Effector memory CD8-positive, alpha-beta T cell (primary cell): ENCODE measurements around the gene SRGAP3.

Experiments used
- ATAC-seq: fragments of 150-1000 bp; cut with Tn5 transposase; replicated peaks from 2 replicates; pipeline ENCODE4 v1.10.0; 2021; ENCODE audit warnings: mild to moderate bottlenecking, moderate library complexity
- DNase-seq, 3 experiments: peaks; one replicate each; pipeline ENCODE4 v3.0.0; 2021
- H3K27ac Mint-ChIP-seq, 2 donors: one replicate each; pipeline ENCODE4 v1.8.0; 2022; ENCODE audit warnings: mild to moderate bottlenecking in 2 of 2, mixed read lengths in 2 of 2, moderate library complexity in 2 of 2
- H3K27me3 Mint-ChIP-seq, 2 donors: one replicate each; pipeline ENCODE4 v1.8.0; 2022; ENCODE audit warnings: mixed read lengths in 2 of 2
- H3K36me3 Mint-ChIP-seq: one replicate; pipeline ENCODE4 v1.8.0; 2022; ENCODE audit warnings: mild to moderate bottlenecking, moderate library complexity, mixed read lengths; ENCODE audit not compliant: insufficient read depth
- H3K4me1 Mint-ChIP-seq, 2 donors: one replicate each; pipeline ENCODE4 v1.8.0; 2022; ENCODE audit warnings: low read depth in 2 of 2, mixed read lengths in 2 of 2
- H3K4me3 Mint-ChIP-seq, 2 donors: one replicate each; pipeline ENCODE4 v1.8.0; 2022; ENCODE audit warnings: mild to moderate bottlenecking in 2 of 2, mixed read lengths in 2 of 2, moderate library complexity in 2 of 2
- H3K9me3 Mint-ChIP-seq, 2 donors: one replicate each; pipeline ENCODE4 v1.8.0; 2022; ENCODE audit warnings: mixed read lengths in 2 of 2

Gene SRGAP3

GRCh38 chr3:9026320-9027045 is 223.0 kb downstream of the SRGAP3 start:
- no peaks in the 10 kb centered on the region for H3K9me3 Mint-ChIP-seq
- H3K4me3 Mint-ChIP-seq, result no peak overlapping the region
- H3K4me1 Mint-ChIP-seq, result no peaks in the 10 kb centered on the region
- H3K27ac Mint-ChIP-seq, result no peak overlapping the region
- ATAC-seq (no peak), DNase-seq (no peak)
- no peaks in the 10 kb centered on the region for H3K36me3 Mint-ChIP-seq
- peaks cover 3 to 11% of the 10 kb centered on the region in 2 donors for H3K27me3 Mint-ChIP-seq

- ATAC-seq, result no peak
- H3K9me3 Mint-ChIP-seq, result no peaks in the 10 kb centered on the region
- H3K27me3 Mint-ChIP-seq, result peaks cover 0 to 6% of the 10 kb centered on the region in 2 donors
- no peak overlapping the region for H3K27ac Mint-ChIP-seq
- no peak for DNase-seq
- H3K4me1 Mint-ChIP-seq, result no peaks in the 10 kb centered on the region
- H3K36me3 Mint-ChIP-seq, result no peaks in the 10 kb centered on the region
- H3K4me3 Mint-ChIP-seq, result no peak overlapping the region
Measured at GRCh38 chr3:9024341-9024740, 225.1 kb downstream of the SRGAP3 start.

- no peak for DNase-seq
- ATAC-seq, result no peak
- Mint-ChIP-seq H3K4me1 (no peaks in the 10 kb centered on the region), H3K27ac (no peak overlapping the region), H3K4me3 (no peak overlapping the region), H3K9me3 (no peaks in the 10 kb centered on the region), H3K36me3 (no peaks in the 10 kb centered on the region), H3K27me3 (peaks cover 0 to 6% of the 10 kb centered on the region in 2 donors)
Measured at GRCh38 chr3:9023226-9023590, 226.2 kb downstream of the SRGAP3 start.

GRCh38 chr3:9022305-9023225 is 226.9 kb downstream of the SRGAP3 start:
- Mint-ChIP-seq H3K27me3 (peaks cover 0 to 6% of the 10 kb centered on the region in 2 donors), H3K4me3 (no peak overlapping the region), H3K27ac (no peak overlapping the region), H3K9me3 (no peaks in the 10 kb centered on the region), H3K36me3 (no peaks in the 10 kb centered on the region), H3K4me1 (no peaks in the 10 kb centered on the region)
- no peak for ATAC-seq
- DNase-seq, result no peak

GRCh38 chr3:9021271-9022009 is 228.0 kb downstream of the SRGAP3 start:
- Mint-ChIP-seq H3K4me1 (no peaks in the 10 kb centered on the region), H3K4me3 (no peak overlapping the region), H3K27me3 (peaks cover 5 to 6% of the 10 kb centered on the region in 2 donors), H3K9me3 (no peaks in the 10 kb centered on the region), H3K27ac (no peak overlapping the region), H3K36me3 (no peaks in the 10 kb centered on the region)
- ATAC-seq (no peak), DNase-seq (no peak)

- Mint-ChIP-seq H3K4me1 (no peaks in the 10 kb centered on the region), H3K27ac (no peak overlapping the region), H3K9me3 (no peaks in the 10 kb centered on the region), H3K36me3 (no peaks in the 10 kb centered on the region), H3K4me3 (no peak overlapping the region), H3K27me3 (peaks cover 9 to 13% of the 10 kb centered on the region in 2 donors)
- DNase-seq (no peak), ATAC-seq (no peak)
Measured at GRCh38 chr3:9020426-9020825, 229.0 kb downstream of the SRGAP3 start.

- H3K27ac Mint-ChIP-seq, result no peak overlapping the region
- DNase-seq (no peak), ATAC-seq (no peak)
- no peaks in the 10 kb centered on the region for H3K36me3 Mint-ChIP-seq
- no peak overlapping the region for H3K4me3 Mint-ChIP-seq
- no peaks in the 10 kb centered on the region for H3K4me1 Mint-ChIP-seq
- H3K9me3 Mint-ChIP-seq, result no peaks in the 10 kb centered on the region
- peaks cover 13 to 18% of the 10 kb centered on the region in 2 donors for H3K27me3 Mint-ChIP-seq
Measured at GRCh38 chr3:9019259-9019961, 230.0 kb downstream of the SRGAP3 start.

- DNase-seq, result no peak
Measured at GRCh38 chr3:9015250-9015649, 234.2 kb downstream of the SRGAP3 start.

GRCh38 chr3:9013782-9014563 is 235.5 kb downstream of the SRGAP3 start:
- Mint-ChIP-seq H3K27me3 (peaks cover 15 to 18% of the 10 kb centered on the region in 2 donors), H3K9me3 (no peaks in the 10 kb centered on the region), H3K4me1 (no peaks in the 10 kb centered on the region), H3K27ac (no peak overlapping the region), H3K4me3 (no peak overlapping the region), H3K36me3 (no peaks in the 10 kb centered on the region)
- ATAC-seq, result no peak
- DNase-seq, result no peak

More at GRCh38 chr3:9015250-9015649, 234.2 kb downstream of the SRGAP3 start:
- Mint-ChIP-seq H3K4me3 (no peak overlapping the region), H3K36me3 (no peaks in the 10 kb centered on the region), H3K9me3 (no peaks in the 10 kb centered on the region), H3K27me3 (peaks cover 7 to 18% of the 10 kb centered on the region in 2 donors), H3K4me1 (no peaks in the 10 kb centered on the region), H3K27ac (no peak overlapping the region)
- ATAC-seq, result no peak

GRCh38 chr3:9012521-9012920 is 236.9 kb downstream of the SRGAP3 start:
- no peak for ATAC-seq
- Mint-ChIP-seq H3K27ac (no peak overlapping the region), H3K36me3 (no peaks in the 10 kb centered on the region), H3K27me3 (peaks cover 15 to 25% of the 10 kb centered on the region in 2 donors), H3K9me3 (no peaks in the 10 kb centered on the region), H3K4me1 (no peaks in the 10 kb centered on the region), H3K4me3 (no peak overlapping the region)
- DNase-seq, result no peak

GRCh38 chr3:9009976-9010545 is 239.4 kb downstream of the SRGAP3 start:
- H3K27me3 Mint-ChIP-seq, result peaks cover 8 to 9% of the 10 kb centered on the region in 2 donors
- ATAC-seq, result no peak
- no peaks in the 10 kb centered on the region for H3K9me3 Mint-ChIP-seq
- no peak overlapping the region for H3K4me3 Mint-ChIP-seq
- no peak overlapping the region for H3K27ac Mint-ChIP-seq
- H3K36me3 Mint-ChIP-seq, result no peaks in the 10 kb centered on the region
- H3K4me1 Mint-ChIP-seq, result no peaks in the 10 kb centered on the region
- DNase-seq, result no peak

- no peak for ATAC-seq
- no peak for DNase-seq
- Mint-ChIP-seq H3K4me3 (no peak overlapping the region), H3K36me3 (no peaks in the 10 kb centered on the region), H3K27ac (no peak overlapping the region), H3K27me3 (peaks cover 7 to 8% of the 10 kb centered on the region in 2 donors), H3K9me3 (no peaks in the 10 kb centered on the region), H3K4me1 (no peaks in the 10 kb centered on the region)
Measured at GRCh38 chr3:9008550-9009255, 240.7 kb downstream of the SRGAP3 start.
